NCI-H1436 (cell line): Measurements from ENCODE around the gene SMOC2.

Source experiments
- DNase-seq: peaks from one replicate; lab custom pipeline; 2025; lab: John Stamatoyannopoulos, UW

The SMOC2 gene

GRCh38 chr6:168711049-168711640 lies 270.2 kb downstream of the SMOC2 start:
- DNase-seq = no peak

DNA sequence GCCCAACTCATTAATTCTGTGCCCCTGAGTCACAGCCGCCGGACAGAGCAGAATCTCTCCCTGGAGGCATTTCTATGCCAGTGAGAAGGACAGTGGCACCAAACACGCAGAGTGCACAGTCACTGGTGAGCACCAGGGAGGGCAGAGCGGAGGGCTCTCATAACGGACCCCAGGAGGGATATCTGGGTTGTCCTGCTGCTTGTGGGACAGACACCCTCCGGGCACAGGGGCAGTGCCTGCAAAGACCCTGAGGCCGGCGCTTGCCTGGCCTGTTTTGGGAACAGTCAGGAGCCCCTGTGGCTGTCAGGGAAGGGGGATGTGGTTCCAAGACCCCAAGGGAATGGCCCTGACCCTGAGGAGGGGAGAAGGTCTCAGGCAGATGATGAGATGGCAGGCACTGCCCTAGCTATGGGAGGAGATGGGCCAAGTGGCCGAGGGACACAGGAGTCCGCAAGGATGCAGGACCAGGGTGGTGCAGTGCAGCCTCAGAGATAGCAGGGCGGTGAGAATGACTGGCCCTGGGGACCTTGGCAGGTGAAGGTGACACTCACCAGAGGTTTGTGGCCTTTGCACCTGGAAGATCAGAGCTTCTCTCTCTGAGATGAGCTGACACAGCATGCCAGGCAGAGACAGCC lies 270.8 kb downstream of the SMOC2 start:
- no peak for DNase-seq

DNA sequence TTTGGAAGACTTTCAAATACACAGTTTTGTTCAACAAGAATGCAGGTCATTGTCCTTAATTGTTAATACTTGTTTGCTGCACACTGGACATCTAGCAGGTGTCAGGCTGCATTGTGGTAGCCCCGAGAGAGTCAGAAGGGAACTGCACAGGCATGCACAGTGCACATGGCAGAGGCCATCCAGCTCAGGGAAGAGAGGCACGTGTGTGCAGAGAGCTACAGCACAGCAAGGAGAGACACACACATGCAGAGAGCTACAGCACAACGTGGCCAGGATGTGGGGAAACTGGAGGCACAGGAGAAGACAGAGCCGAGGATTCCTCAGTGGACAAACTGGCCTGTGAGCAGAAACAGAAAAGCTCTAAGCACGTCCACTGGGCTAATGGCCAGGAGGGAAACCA lies 272.0 kb downstream of the SMOC2 start:
- no peak for DNase-seq

DNA sequence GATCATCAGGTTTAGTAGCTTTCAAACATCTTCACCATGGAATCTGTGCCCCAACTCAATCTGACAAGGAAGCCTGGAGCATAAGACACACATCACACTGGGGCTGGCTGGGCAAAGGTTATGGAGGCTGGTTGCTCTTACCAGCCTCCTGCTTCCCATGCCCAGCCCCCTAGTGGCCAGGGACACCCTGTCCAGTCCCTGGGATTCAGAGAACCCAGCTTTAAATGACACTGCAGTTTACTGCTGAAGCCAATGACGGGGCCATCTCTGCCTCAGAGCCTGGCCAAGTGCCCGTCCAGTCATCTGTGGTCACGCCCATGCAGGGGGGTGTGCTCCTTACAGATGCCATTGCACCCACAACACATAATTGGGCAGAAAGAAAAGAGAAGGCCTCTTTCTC lies 272.9 kb downstream of the SMOC2 start:
- no peak for DNase-seq

GRCh38 chr6:168714547-168715260 lies 273.7 kb downstream of the SMOC2 start:
- DNase-seq = no peak

GRCh38 chr6:168715643-168716481 lies 274.9 kb downstream of the SMOC2 start:
- DNase-seq = no peak

DNA sequence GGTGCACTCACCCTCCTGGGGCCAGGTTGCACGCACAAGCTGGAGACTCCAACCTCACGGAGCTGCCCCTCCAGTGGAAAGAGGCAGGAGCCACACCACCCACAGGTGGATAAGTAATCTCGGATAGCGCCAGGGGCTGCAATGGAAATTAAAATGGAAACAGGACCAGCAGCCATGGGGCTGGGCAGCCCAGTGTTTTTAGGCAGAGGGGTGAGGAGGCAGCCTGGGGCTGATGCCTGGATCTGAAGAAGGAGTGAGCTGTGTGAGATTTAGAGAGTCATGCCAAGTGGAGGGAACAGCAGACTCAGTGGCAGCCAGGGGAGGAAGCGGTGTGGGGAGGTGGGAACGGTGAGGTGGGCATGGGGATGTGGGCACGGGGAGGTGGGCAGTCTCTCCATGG lies 275.6 kb downstream of the SMOC2 start:
- DNase-seq = no peak

- DNase-seq = no peak
Measured at GRCh38 chr6:168717491-168717890, 276.5 kb downstream of the SMOC2 start.
